Dermis microvascular lymphatic vessel endothelial cell (primary cell): ENCODE data around the gene SPC24. TPM values are rescaled to one million over a fixed set of nuclear protein-coding genes. Genes with fewer than 3 reads are reported as not detected.

Experiments used
- DNase-seq, 2 donors: peaks; one replicate each; pipeline versions ENCODE4 v3.0.0 to v3.0.0-alpha.2; 2010; ENCODE audit warnings: low read depth in 2 of 2
- total RNA-seq: library from RNA; depleted of rRNA; stranded (reverse); fragments of >200 nt; gene quantifications from 2 replicates; pipeline ENCODE4 v1.2.1, GENCODE V29; 2014

The SPC24 gene
- total RNA-seq, result 31.1 and 80.0 TPM in 2 replicates

DNA sequence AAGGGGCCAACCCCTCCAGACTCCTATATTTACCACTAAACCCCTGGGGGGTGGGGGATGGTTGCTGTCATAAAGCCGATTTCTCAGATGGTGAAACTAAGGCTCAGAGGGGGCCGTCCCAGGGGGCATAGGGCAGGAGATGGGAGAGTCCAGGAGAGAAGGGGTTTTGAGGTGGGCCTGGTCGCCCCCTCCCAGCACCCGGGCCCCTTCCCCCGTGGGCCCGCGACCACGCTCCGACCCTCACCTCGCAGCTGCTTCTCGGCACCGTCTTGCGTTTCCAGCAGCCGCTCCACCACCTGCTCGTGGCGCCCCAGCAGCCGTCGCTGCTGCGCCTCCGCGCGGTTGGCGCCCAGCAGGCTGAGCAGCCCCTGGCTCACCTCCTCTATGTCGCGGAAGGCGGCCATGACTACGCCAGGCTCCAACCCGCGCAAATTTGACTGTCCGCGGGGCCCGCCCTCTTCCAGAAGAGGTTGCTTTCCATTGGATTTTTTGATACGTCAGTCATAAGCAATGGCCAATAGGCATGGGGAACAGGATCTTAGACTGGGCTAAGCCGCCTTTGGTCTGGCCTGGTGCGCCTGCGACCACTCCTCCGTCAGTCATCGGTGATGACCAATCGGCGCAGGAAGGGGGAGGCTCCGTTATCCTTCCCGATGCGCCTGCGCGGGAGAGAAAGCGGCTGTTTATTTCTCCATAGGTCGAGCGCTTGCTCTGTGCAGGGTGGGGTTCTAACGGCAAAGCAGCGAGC is at the start of gene SPC24:
Gene SPC24 (minus strand): TSS at position 410 of the 748 bp plus-strand sequence. CDS start 6 bp downstream, at position 404.
- DNase-seq, result peak; percentile 99

DNA sequence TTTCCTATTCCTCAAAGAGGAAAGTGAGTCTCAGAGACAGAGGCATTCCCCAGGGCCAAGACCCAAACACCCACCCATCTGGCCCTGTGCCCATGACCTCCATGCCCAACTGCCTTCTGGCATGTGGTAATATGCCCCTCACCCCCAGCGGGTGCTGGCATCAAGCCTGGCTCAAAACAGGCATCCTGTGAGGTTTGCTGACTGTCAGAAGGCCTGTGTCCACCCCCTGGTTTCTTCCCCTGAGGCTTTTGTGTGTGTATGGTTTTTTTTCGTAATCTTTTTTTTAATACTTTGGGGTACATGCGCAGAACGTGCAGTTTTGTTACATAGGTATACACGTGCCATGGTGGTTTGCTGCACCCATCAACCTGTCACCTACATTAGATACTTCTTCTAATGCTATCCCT is 49.4 kb upstream of the SPC24 start:
- DNase-seq, result no peak

DNA sequence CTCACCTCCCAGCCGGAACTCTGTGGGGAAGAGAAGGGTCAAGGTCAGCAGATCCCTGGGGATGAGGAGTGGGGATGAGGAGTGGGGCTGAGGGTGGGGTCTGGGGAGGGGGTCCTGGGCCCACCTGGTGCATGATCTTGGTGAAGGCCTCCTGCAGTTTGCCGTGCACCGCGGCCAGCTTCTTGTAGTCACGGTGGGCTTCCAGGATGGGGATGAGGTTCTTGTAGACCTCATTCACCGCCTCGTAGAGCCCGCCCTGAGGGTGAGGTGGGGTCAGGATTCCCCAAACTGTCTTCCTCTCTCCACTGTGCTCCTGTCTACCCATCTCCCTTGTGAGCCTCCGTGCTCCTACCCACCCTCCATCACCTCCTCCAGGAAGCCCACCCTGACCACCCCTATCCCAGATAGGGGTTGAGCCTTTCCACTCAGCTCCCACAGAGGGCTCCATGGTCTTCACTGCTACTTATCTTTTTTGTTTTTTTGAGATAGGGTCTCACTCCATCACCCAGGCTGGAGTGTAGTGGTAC is 48.6 kb upstream of the SPC24 start:
- DNase-seq, result no peak

- DNase-seq, result peak in 1 of 2 donors; percentile 65
Measured at GRCh38 chr19:11203194-11204075, 47.9 kb upstream of the SPC24 start.

DNA sequence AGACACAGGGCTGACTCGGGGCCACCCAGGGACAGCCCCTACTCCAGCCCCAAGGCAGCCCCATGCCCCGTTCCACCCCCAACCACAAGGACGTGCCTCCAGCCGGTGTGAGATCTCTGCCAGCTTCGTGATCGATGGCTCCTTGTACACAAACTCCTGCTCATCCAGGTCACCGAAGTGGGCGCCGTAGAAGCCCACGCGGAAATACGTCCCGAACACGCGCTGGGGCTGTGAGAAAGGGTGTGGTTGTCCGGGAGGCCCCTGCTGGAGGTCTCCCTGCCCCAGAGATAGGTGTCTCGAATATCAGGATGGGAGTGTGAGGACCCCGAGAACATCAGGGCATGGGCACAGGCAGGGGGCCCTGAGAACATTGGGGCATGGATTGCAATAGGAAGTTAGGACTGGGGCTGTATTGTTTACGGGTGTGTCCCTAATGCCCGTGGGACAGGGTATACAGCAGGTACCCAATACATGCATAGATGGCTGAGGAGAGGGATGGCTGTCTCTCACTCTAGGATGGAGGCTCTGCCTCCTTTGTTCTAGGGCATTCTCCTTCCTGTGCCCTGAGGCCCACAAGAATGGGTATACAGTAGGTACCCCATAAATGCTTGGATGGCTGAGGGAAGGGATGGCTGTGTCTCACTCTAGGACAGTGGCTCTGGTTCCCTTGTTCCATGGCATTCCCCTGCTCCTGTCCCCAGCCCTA is 47.1 kb upstream of the SPC24 start:
- no peak for DNase-seq

- DNase-seq, result no peak
Measured at GRCh38 chr19:11201791-11202190, 46.2 kb upstream of the SPC24 start.

GRCh38 chr19:11200931-11201330 is 45.3 kb upstream of the SPC24 start:
- DNase-seq, result no peak

DNA sequence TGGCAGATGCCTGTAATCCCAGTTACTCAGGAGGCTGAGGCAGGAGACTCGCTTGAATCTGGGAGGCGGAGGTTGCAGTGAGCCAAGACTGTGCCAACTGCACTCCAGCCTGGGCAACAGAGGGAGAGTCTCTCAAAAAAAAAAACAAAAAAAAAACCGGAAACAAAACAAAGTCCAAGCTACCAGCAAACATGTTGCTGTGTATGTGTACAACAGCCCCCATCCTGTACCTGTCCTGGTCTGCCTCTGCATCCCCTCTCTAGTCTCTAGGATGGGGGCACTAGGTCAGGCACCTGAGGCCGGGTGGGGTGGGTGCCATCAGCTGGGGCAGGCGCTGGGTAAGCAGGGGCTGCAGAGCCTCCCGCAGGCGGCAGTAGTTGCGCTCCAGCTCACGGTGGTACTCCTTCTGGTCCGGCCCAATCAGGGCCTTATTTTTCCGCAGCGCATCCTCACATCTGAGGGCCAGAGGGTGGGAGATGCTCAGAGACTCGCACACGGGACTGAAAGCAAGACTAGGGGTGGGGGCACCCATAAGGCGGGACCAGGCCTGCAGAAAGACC is 44.5 kb upstream of the SPC24 start:
- DNase-seq, result no peak

GRCh38 chr19:11199517-11199916 is 43.9 kb upstream of the SPC24 start:
- no peak for DNase-seq

- no peak for DNase-seq
Measured at GRCh38 chr19:11198769-11199424, 43.3 kb upstream of the SPC24 start.

GRCh38 chr19:11198175-11198534 is 42.6 kb upstream of the SPC24 start:
- DNase-seq, result no peak

- DNase-seq, result peak; percentile 49 to 84
Measured at GRCh38 chr19:11197291-11198174, 42.0 kb upstream of the SPC24 start, which contains the start of gene KANK2. Gene KANK2, minus strand, starts transcription at chr19:11197545. Its CDS starts 3,034 bp downstream, at chr19:11194511.

DNA sequence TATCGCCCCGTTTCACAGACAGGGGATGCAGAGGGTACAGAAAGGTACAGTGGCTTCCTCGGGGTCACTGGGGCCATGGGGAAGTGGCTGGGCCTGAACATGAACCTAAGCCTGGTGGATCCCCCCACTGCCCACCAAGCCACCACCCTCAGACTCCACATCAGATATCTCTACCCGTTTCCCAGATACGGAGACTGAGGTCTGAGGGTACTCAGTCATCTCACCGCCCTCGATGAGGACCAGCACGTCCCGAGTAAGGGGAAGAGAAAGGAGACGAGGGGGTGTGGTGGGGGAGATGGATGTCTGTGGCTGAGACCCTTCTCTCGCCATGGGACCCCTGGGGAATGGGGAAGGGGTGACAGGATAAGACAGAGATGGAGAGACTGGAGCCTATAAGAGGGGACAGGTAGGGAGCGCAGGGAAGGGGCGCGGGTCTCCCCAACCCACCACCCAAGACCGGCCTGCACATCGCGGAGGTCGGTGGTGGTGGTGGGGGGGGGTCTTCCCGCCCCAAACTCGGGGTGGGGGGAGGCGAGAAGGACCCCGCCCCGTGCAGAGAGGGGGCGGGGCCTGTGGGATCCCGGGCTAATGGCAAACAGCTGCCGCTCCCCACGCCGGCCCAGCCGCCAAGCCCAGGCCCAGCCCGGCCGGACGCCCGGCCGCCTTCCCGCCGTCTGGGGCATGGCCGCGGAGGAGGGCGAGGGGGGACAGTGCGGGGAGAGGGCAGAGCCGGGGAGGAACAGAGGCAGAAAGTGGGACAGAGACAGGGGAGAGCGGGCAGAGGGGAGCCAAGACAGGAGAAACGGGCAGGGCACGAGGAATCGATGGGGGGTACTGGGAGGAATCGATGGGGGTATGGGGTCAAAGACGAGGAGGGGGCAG is 41.1 kb upstream of the SPC24 start:
- peak in 1 of 2 donors; percentile 39 for DNase-seq

- peak; percentile 28 to 31 for DNase-seq
Measured at GRCh38 chr19:11195681-11196080, 40.1 kb upstream of the SPC24 start.

GRCh38 chr19:11194656-11195558 is 39.3 kb upstream of the SPC24 start:
- no peak for DNase-seq

- no peak for DNase-seq
Measured at GRCh38 chr19:11194173-11194572, 38.6 kb upstream of the SPC24 start.
